HEK293 (cell line): ENCODE data around the gene WDFY2.
A peak's percentile ranks its signal among the peaks of the same experiment; 100 is the strongest.

Experiments
- CTCF ChIA-PET: fragments of 350-600 bp; formaldehyde crosslinking; extraction: SDS; loops from one replicate; lab custom pipeline; 2021; ENCODE audit warnings: antibody characterized with exemption; lab: Yijun Ruan, JAX
- POLR2A ChIA-PET: fragments of 300-600 bp; formaldehyde crosslinking; extraction: SDS; loops from one replicate; lab custom pipeline; 2020; ENCODE audit warnings: antibody characterized with exemption, inconsistent platforms; lab: Yijun Ruan, JAX
- H3K27ac ChIP-seq: fragments of 200-500 bp; sonication (Bioruptor generic); 2 replicates; pipeline ENCODE4 v1.5.1; 2014; ENCODE audit warnings: low read depth, low read length, control low read depth, inconsistent platforms; ENCODE audit errors: extremely low read depth
- H3K36me3 ChIP-seq, 2 experiments: fragments of 200-500 bp in 1 of 2; sonication (Bioruptor generic) in 1 of 2; 1 replicate in 1 of 2; 2 replicates in 1 of 2; pipeline ENCODE4 v1.5.1; 2014 to 2017; ENCODE audit warnings: inconsistent platforms in 2 of 2, low read length in 2 of 2; ENCODE audit not compliant: control insufficient read depth in 2 of 2, insufficient read depth in 1 of 2
- H3K4me1 ChIP-seq: fragments of 200-500 bp; sonication (Bioruptor generic); 2 replicates; pipeline ENCODE4 v1.5.1; 2014; ENCODE audit warnings: mild to moderate bottlenecking, low read length, inconsistent platforms; ENCODE audit not compliant: control insufficient read depth, insufficient read depth
- H3K4me3 ChIP-seq: 2 replicates; pipeline ENCODE4 v1.5.1; 2011; ENCODE audit warnings: low read depth, mild to moderate bottlenecking, control low read depth, low read length, moderate library complexity
- H3K9me3 ChIP-seq: fragments of 200-500 bp; sonication (Bioruptor generic); 2 replicates; pipeline ENCODE4 v1.5.1; 2014; ENCODE audit warnings: low read depth, low read length, inconsistent platforms; ENCODE audit not compliant: control insufficient read depth, insufficient read depth
- HOXA7 ChIP-seq: sonication (generic); formaldehyde crosslinking; IDR thresholded peaks from 2 replicates; pipeline ENCODE4 v1.8.1; 2022; ENCODE audit warnings: missing genetic modification reagents, borderline replicate concordance
- PRDM6 ChIP-seq: fragments of 450-650 bp; formaldehyde crosslinking; IDR thresholded peaks from 2 replicates; pipeline ENCODE4 v1.5.1; 2017; ENCODE audit warnings: missing biosample characterization, missing genetic modification characterization
- REST ChIP-seq: fragments of 450-650 bp; formaldehyde crosslinking; IDR thresholded peaks from 2 replicates; pipeline ENCODE4 v1.5.1; 2016; ENCODE audit warnings: missing biosample characterization, missing genetic modification characterization
- SP7 ChIP-seq: fragments of 450-650 bp; formaldehyde crosslinking; IDR thresholded peaks from 2 replicates; pipeline ENCODE4 v1.5.1; 2016; ENCODE audit warnings: missing biosample characterization, missing genetic modification characterization
- ZNF121 ChIP-seq: fragments of 450-650 bp; formaldehyde crosslinking; IDR thresholded peaks from 2 replicates; pipeline ENCODE4 v1.5.1; 2016; ENCODE audit warnings: missing biosample characterization, missing genetic modification characterization
- ZNF18 ChIP-seq: fragments of 450-650 bp; formaldehyde crosslinking; IDR thresholded peaks from 2 replicates; pipeline ENCODE4 v1.5.1; 2016; ENCODE audit warnings: missing biosample characterization, missing genetic modification characterization
- ZNF184 ChIP-seq: fragments of 450-650 bp; IDR thresholded peaks from 2 replicates; pipeline ENCODE4 v1.5.1; 2018; ENCODE audit warnings: missing biosample characterization, mild to moderate bottlenecking, missing genetic modification characterization
- ZNF214 ChIP-seq: fragments of 450-650 bp; formaldehyde crosslinking; IDR thresholded peaks from 2 replicates; pipeline ENCODE4 v1.5.1; 2017; ENCODE audit warnings: missing biosample characterization, mild to moderate bottlenecking, missing genetic modification characterization, borderline replicate concordance
- ZNF280D ChIP-seq: fragments of 450-650 bp; formaldehyde crosslinking; IDR thresholded peaks from 2 replicates; pipeline ENCODE4 v1.5.1; 2016; ENCODE audit warnings: missing biosample characterization, missing genetic modification characterization
- ZNF335 ChIP-seq: fragments of 450-650 bp; formaldehyde crosslinking; conservative IDR thresholded peaks from 2 replicates; pipeline ENCODE4 v1.5.1; 2016; ENCODE audit warnings: missing biosample characterization, missing genetic modification characterization
- ZNF510 ChIP-seq: fragments of 450-650 bp; formaldehyde crosslinking; IDR thresholded peaks from 2 replicates; pipeline ENCODE4 v1.5.1; 2018; ENCODE audit warnings: mild to moderate bottlenecking, missing genetic modification characterization, missing biosample characterization; ENCODE audit not compliant: insufficient replicate concordance
- ZNF513 ChIP-seq: fragments of 450-650 bp; IDR thresholded peaks from 2 replicates; pipeline ENCODE4 v1.5.1; 2018; ENCODE audit warnings: missing biosample characterization, missing genetic modification characterization
- ZNF600 ChIP-seq: fragments of 450-650 bp; formaldehyde crosslinking; IDR thresholded peaks from 2 replicates; pipeline ENCODE4 v1.5.1; 2016; ENCODE audit warnings: missing biosample characterization, missing genetic modification characterization
- ZNF639 ChIP-seq: fragments of 450-650 bp; formaldehyde crosslinking; IDR thresholded peaks from 2 replicates; pipeline ENCODE4 v1.5.1; 2016; ENCODE audit warnings: missing biosample characterization, missing genetic modification characterization
- ZNF645 ChIP-seq: fragments of 450-650 bp; formaldehyde crosslinking; IDR thresholded peaks from 2 replicates; pipeline ENCODE4; 2016; ENCODE audit warnings: missing biosample characterization, missing genetic modification characterization
- ZNF677 ChIP-seq: fragments of 450-650 bp; IDR thresholded peaks from 2 replicates; pipeline ENCODE4 v1.5.0; 2018; ENCODE audit warnings: missing biosample characterization, mild to moderate bottlenecking, missing genetic modification characterization, moderate library complexity
- ZNF777 ChIP-seq: fragments of 450-650 bp; formaldehyde crosslinking; IDR thresholded peaks from 2 replicates; pipeline ENCODE4 v1.5.1; 2017; ENCODE audit warnings: missing biosample characterization, missing genetic modification characterization, borderline replicate concordance

WDFY2 gene

GRCh38 chr13:51679616-51680015 lies 95.4 kb downstream of the WDFY2 start (continued):
- TF ChIP-seq ZNF280D (tag by site-specific recombination), result no peak

- no peak overlapping the region for H3K27ac ChIP-seq
- 0 out of 2 replicates have a peak, but pooled peaks cover 2% of the 10 kb centered on the region for H3K4me1 ChIP-seq
- ChIA-PET POLR2A (no interaction called here), CTCF (no interaction called here)
- H3K4me3 ChIP-seq, result no peak overlapping the region
- no peaks in the 10 kb centered on the region for H3K36me3 ChIP-seq
- TF ChIP-seq ZNF600 (tag by site-specific recombination) (no peak), ZNF510 (tag by site-specific recombination) (no peak), ZNF214 (tag by site-specific recombination) (no peak), SP7 (tag by site-specific recombination) (0 out of 2 replicates have a peak, but pooled peaks have one; percentile 18), ZNF639 (tag by site-specific recombination) (0 out of 2 replicates have a peak, but pooled peaks have one; percentile 44), PRDM6 (tag by site-specific recombination) (no peak), ZNF184 (tag by site-specific recombination) (peak; percentile 38; the same call in 1 of the 2 replicates)
- no peaks in the 10 kb centered on the region for H3K9me3 ChIP-seq
These were observed 96.9 kb downstream of the WDFY2 start for GRCh38 chr13:51681037-51681678.

GRCh38 chr13:51682686-51683085 lies 98.4 kb downstream of the WDFY2 start:
- POLR2A ChIA-PET, result no interaction called here
- no peaks in the 10 kb centered on the region for H3K36me3 ChIP-seq
- CTCF ChIA-PET, result no interaction called here
- TF ChIP-seq ZNF677 (tag by site-specific recombination) (no peak), ZNF777 (no peak), HOXA7 (no peak), ZNF121 (no peak), ZNF18 (tag by site-specific recombination) (no peak), ZNF645 (tag by site-specific recombination) (no peak), ZNF513 (no peak), REST (tag by site-specific recombination) (no peak), ZNF335 (tag by site-specific recombination) (no peak)

More at GRCh38 chr13:51682686-51683085, 98.4 kb downstream of the WDFY2 start:
- H3K4me1 ChIP-seq, result 0 out of 2 replicates have a peak, but pooled peaks cover 2% of the 10 kb centered on the region
- no peak overlapping the region for H3K27ac ChIP-seq
- H3K9me3 ChIP-seq, result no peaks in the 10 kb centered on the region
- H3K4me3 ChIP-seq, result no peak overlapping the region
